GM12801 (cell line): Measurements from ENCODE around the gene PTPRG.

Experiments used
- CTCF ChIP-seq: IDR thresholded peaks from one replicate; pipeline ENCODE4 v1.5.1; 2011; ENCODE audit warnings: control low read depth; ENCODE audit not compliant: insufficient read length; ENCODE audit errors: extremely low read depth

The PTPRG gene

GRCh38 chr3:62131050-62131449, 569.7 kb downstream of the PTPRG start:
- no peak for TF ChIP-seq CTCF

- TF ChIP-seq CTCF, result no peak
Observed at GRCh38 chr3:62131620-62132019, 570.2 kb downstream of the PTPRG start.

- TF ChIP-seq CTCF, result no peak
Observed at GRCh38 chr3:62132027-62132602, 570.7 kb downstream of the PTPRG start.

GRCh38 chr3:62133015-62133414, 571.6 kb downstream of the PTPRG start:
- no peak for TF ChIP-seq CTCF

- no peak for TF ChIP-seq CTCF
Observed at GRCh38 chr3:62134061-62134496, 572.7 kb downstream of the PTPRG start.

- TF ChIP-seq CTCF, result no peak
Observed at GRCh38 chr3:62135741-62136140, 574.4 kb downstream of the PTPRG start.

GRCh38 chr3:62139957-62140356, 578.6 kb downstream of the PTPRG start:
- TF ChIP-seq CTCF, result no peak
